ENCODE data around the gene SLC9A9.

The SLC9A9 gene

GRCh38 chr3:143265501-143266070 is 582.7 kb downstream of the SLC9A9 start:
- Histone ChIP-seq H3K27ac (no peak overlapping the region), H4K20me1 (no peaks in the 10 kb centered on the region), H3K4me2 (peak overlapping the region in 1 of 11 experiments; percentile 69; a peak in 1 of 22 replicates), H3K36me3 (peaks cover 0 to 46% (median 0%) of the 10 kb centered on the region in 11 experiments; a peak in 6 of 22 replicates), H3K4me1 (peaks cover 10 to 31% (median 12%) of the 10 kb centered on the region in 10 experiments; a peak in 14 of 20 replicates), H3K9ac (no peak overlapping the region), H3K27me3 (no peaks in the 10 kb centered on the region), H3K4me3 (no peak overlapping the region), H3K9me3 (replicated peaks in 1 of 11) (no peaks in the 10 kb centered on the region)
- TF ChIP-seq Cebpa-rat (IDR thresholded peaks at IDR 0.05), result no peak

- H3K27ac ChIP-seq, result peak overlapping the region in 5 of 11 experiments; percentile 8 to 29 (median 20); a peak in 4 of 22 replicates
- H3K4me1 ChIP-seq, result peaks cover 10 to 31% (median 12%) of the 10 kb centered on the region in 10 experiments; a peak in 14 of 20 replicates
- H3K36me3 ChIP-seq, result peaks cover 0 to 37% (median 0%) of the 10 kb centered on the region in 11 experiments; a peak in 6 of 22 replicates
- no peaks in the 10 kb centered on the region for H3K27me3 ChIP-seq
- no peak overlapping the region for H3K4me3 ChIP-seq
- H4K20me1 ChIP-seq, result no peaks in the 10 kb centered on the region
- TF ChIP-seq Cebpa-rat (IDR thresholded peaks at IDR 0.05), result no peak
- H3K9me3 ChIP-seq (replicated peaks in 1 of 11), result no peaks in the 10 kb centered on the region
- H3K9ac ChIP-seq, result no peak overlapping the region
- H3K4me2 ChIP-seq, result peak overlapping the region; percentile 1 to 69 (median 32); a peak in 14 of 22 replicates
Measured at GRCh38 chr3:143263852-143264513, 584.3 kb downstream of the SLC9A9 start.

GRCh38 chr3:143261848-143262247 is 586.4 kb downstream of the SLC9A9 start:
- Histone ChIP-seq H3K27ac (no peak overlapping the region), H3K4me3 (no peak overlapping the region), H3K36me3 (peaks cover 0 to 18% (median 0%) of the 10 kb centered on the region in 11 experiments; a peak in 6 of 22 replicates), H3K4me2 (no peak overlapping the region), H3K9ac (no peak overlapping the region), H3K4me1 (peaks cover 10 to 21% (median 12%) of the 10 kb centered on the region in 10 experiments; a peak in 14 of 20 replicates), H4K20me1 (no peaks in the 10 kb centered on the region), H3K27me3 (no peaks in the 10 kb centered on the region), H3K9me3 (replicated peaks in 1 of 11) (0 out of 22 replicates have a peak, but pooled peaks cover 0 to 7% (median 0%) of the 10 kb centered on the region in 11 experiments)
- TF ChIP-seq Cebpa-rat (IDR thresholded peaks at IDR 0.05), result no peak

GRCh38 chr3:143258692-143259091 is 589.6 kb downstream of the SLC9A9 start:
- H3K9me3 ChIP-seq (replicated peaks in 1 of 11), result 0 out of 22 replicates have a peak, but pooled peaks cover 0 to 7% (median 0%) of the 10 kb centered on the region in 11 experiments
- H3K9ac ChIP-seq, result no peak overlapping the region
- no peaks in the 10 kb centered on the region for H3K27me3 ChIP-seq
- H3K36me3 ChIP-seq, result no peaks in the 10 kb centered on the region; a peak in 1 of 22 replicates
- no peaks in the 10 kb centered on the region for H4K20me1 ChIP-seq
- TF ChIP-seq Cebpa-rat (IDR thresholded peaks at IDR 0.05), result no peak
- H3K27ac ChIP-seq, result no peak overlapping the region
- H3K4me1 ChIP-seq, result peaks cover 0 to 5% (median 2%) of the 10 kb centered on the region in 10 experiments; a peak in 11 of 20 replicates
- no peak overlapping the region for H3K4me3 ChIP-seq
- H3K4me2 ChIP-seq, result no peak overlapping the region

- Histone ChIP-seq H3K9ac (no peak overlapping the region), H3K4me2 (no peak overlapping the region), H3K9me3 (replicated peaks in 1 of 11) (peaks cover 0 to 9% (median under 1%) of the 10 kb centered on the region in 11 experiments; a peak in 7 of 22 replicates), H3K36me3 (no peaks in the 10 kb centered on the region), H3K27me3 (no peaks in the 10 kb centered on the region), H3K4me1 (no peaks in the 10 kb centered on the region), H3K4me3 (no peak overlapping the region), H3K27ac (no peak overlapping the region), H4K20me1 (no peaks in the 10 kb centered on the region)
- TF ChIP-seq Cebpa-rat (IDR thresholded peaks at IDR 0.05), result no peak
Measured at GRCh38 chr3:143256416-143256815, 591.9 kb downstream of the SLC9A9 start.

GRCh38 chr3:143255739-143256138 is 592.5 kb downstream of the SLC9A9 start:
- H3K4me1 ChIP-seq, result no peaks in the 10 kb centered on the region
- no peaks in the 10 kb centered on the region for H4K20me1 ChIP-seq
- no peaks in the 10 kb centered on the region for H3K36me3 ChIP-seq
- H3K9me3 ChIP-seq (replicated peaks in 1 of 11), result peaks cover 4 to 15% (median 8%) of the 10 kb centered on the region in 11 experiments; a peak in 15 of 22 replicates
- H3K4me3 ChIP-seq, result no peak overlapping the region
- H3K27me3 ChIP-seq, result no peaks in the 10 kb centered on the region
- no peak overlapping the region for H3K27ac ChIP-seq
- no peak for TF ChIP-seq Cebpa-rat (IDR thresholded peaks at IDR 0.05)
- H3K4me2 ChIP-seq, result no peak overlapping the region
- no peak overlapping the region for H3K9ac ChIP-seq

- H3K27me3 ChIP-seq, result no peaks in the 10 kb centered on the region
- no peak overlapping the region for H3K27ac ChIP-seq
- H3K36me3 ChIP-seq, result no peaks in the 10 kb centered on the region
- no peaks in the 10 kb centered on the region for H4K20me1 ChIP-seq
- no peaks in the 10 kb centered on the region for H3K4me1 ChIP-seq
- no peak overlapping the region for H3K4me3 ChIP-seq
- H3K9ac ChIP-seq, result no peak overlapping the region
- H3K4me2 ChIP-seq, result no peak overlapping the region
- peaks cover 15 to 23% (median 20%) of the 10 kb centered on the region in 11 experiments; a peak in 21 of 22 replicates for H3K9me3 ChIP-seq (replicated peaks in 1 of 11)
- TF ChIP-seq Cebpa-rat (IDR thresholded peaks at IDR 0.05), result no peak
Measured at GRCh38 chr3:143252931-143253330, 595.3 kb downstream of the SLC9A9 start.

- Histone ChIP-seq H3K4me2 (no peak overlapping the region), H3K9ac (no peak overlapping the region), H3K27me3 (no peaks in the 10 kb centered on the region), H3K9me3 (replicated peaks in 1 of 11) (peaks cover 15 to 22% (median 19%) of the 10 kb centered on the region in 11 experiments; a peak in 21 of 22 replicates), H3K4me3 (no peak overlapping the region), H3K36me3 (no peaks in the 10 kb centered on the region), H3K27ac (no peak overlapping the region), H4K20me1 (no peaks in the 10 kb centered on the region), H3K4me1 (no peaks in the 10 kb centered on the region)
- TF ChIP-seq Cebpa-rat (IDR thresholded peaks at IDR 0.05), result no peak
Measured at GRCh38 chr3:143249014-143249413, 599.3 kb downstream of the SLC9A9 start.

GRCh38 chr3:143247073-143247472 is 601.2 kb downstream of the SLC9A9 start:
- no peak overlapping the region for H3K4me2 ChIP-seq
- H3K27ac ChIP-seq, result no peak overlapping the region
- no peak overlapping the region for H3K4me3 ChIP-seq
- H3K36me3 ChIP-seq, result no peaks in the 10 kb centered on the region
- no peaks in the 10 kb centered on the region for H3K4me1 ChIP-seq
- H3K9me3 ChIP-seq (replicated peaks in 1 of 11), result peaks cover 15 to 22% (median 19%) of the 10 kb centered on the region in 11 experiments; a peak in 21 of 22 replicates
- no peaks in the 10 kb centered on the region for H3K27me3 ChIP-seq
- no peaks in the 10 kb centered on the region for H4K20me1 ChIP-seq
- TF ChIP-seq Cebpa-rat (IDR thresholded peaks at IDR 0.05), result no peak
- H3K9ac ChIP-seq, result no peak overlapping the region

All from BLaER1 treated with 17β-estradiol and CSF1 and Interleukin-3, amounts not matched to agents 10 nM and 100 nM (cell line).